Neural progenitor cell (in vitro differentiated cells): Measurements from ENCODE around the gene KCNJ15.

ENCODE experiments used
- CTCF ChIP-seq: fragments of 200-600 bp; sonication (generic); IDR thresholded peaks from 2 replicates; pipeline ENCODE4 v1.5.1; 2017; ENCODE audit warnings: antibody characterized with exemption, mild to moderate bottlenecking
- EZH2 ChIP-seq: fragments of 200-600 bp; sonication (generic); IDR thresholded peaks from 2 replicates; pipeline ENCODE4 v1.6.1; 2017; ENCODE audit warnings: antibody characterized with exemption, mild to moderate bottlenecking, moderate library complexity

- TF ChIP-seq CTCF (no peak), EZH2 (no peak)
Observed at GRCh38 chr21:38261851-38262250, 5.1 kb downstream of the KCNJ15 start.
